GM23248 (cell line): ENCODE measurements around the gene HBS1L. TPM values are rescaled to one million over a fixed set of nuclear protein-coding genes. Genes with fewer than 3 reads are reported as not detected.
A peak's percentile ranks its signal among the peaks of the same experiment; 100 is the strongest.

ENCODE experiments used
- DNase-seq: peaks from one replicate; pipeline ENCODE4 v3.0.0-alpha.2; 2015
- H2AFZ ChIP-seq: fragments of 200-600 bp; sonication (generic); 2 replicates; pipeline ENCODE4 v1.6.1; 2016; ENCODE audit warnings: antibody characterized with exemption
- H3F3A ChIP-seq: fragments of 200-600 bp; sonication (generic); 2 replicates; pipeline ENCODE4 v1.6.1; 2016; ENCODE audit warnings: mild to moderate bottlenecking, antibody characterized with exemption, mixed run types; ENCODE audit not compliant: insufficient read depth
- H3K27ac ChIP-seq: fragments of 200-600 bp; sonication (generic); 2 replicates; pipeline ENCODE4 v1.5.1; 2016; ENCODE audit warnings: mild to moderate bottlenecking
- H3K27me3 ChIP-seq: fragments of 200-600 bp; sonication (generic); replicated peaks from 2 replicates; pipeline ENCODE4 v1.6.1; 2016; ENCODE audit warnings: mild to moderate bottlenecking; ENCODE audit not compliant: insufficient read depth
- H3K36me3 ChIP-seq: fragments of 200-600 bp; sonication (generic); 2 replicates; pipeline ENCODE4 v1.6.1; 2016; ENCODE audit warnings: low read depth, mild to moderate bottlenecking
- H3K4me1 ChIP-seq: fragments of 200-600 bp; sonication (generic); 2 replicates; pipeline ENCODE4 v1.6.1; 2016; ENCODE audit warnings: mild to moderate bottlenecking; ENCODE audit not compliant: insufficient read depth
- H3K4me2 ChIP-seq: fragments of 200-600 bp; sonication (generic); one replicate; pipeline ENCODE4 v1.6.1; 2016; ENCODE audit warnings: mild to moderate bottlenecking; ENCODE audit not compliant: unreplicated experiment
- H3K4me3 ChIP-seq: fragments of 200-600 bp; sonication (generic); 2 replicates; pipeline ENCODE4 v1.5.1; 2016; ENCODE audit warnings: mild to moderate bottlenecking
- H3K79me2 ChIP-seq: fragments of 200-600 bp; sonication (generic); 2 replicates; pipeline ENCODE4 v1.6.1; 2016; ENCODE audit warnings: mild to moderate bottlenecking; ENCODE audit not compliant: insufficient read depth
- H3K9ac ChIP-seq: fragments of 200-600 bp; sonication (generic); 2 replicates; pipeline ENCODE4 v1.6.1; 2016; ENCODE audit warnings: mild to moderate bottlenecking
- H3K9me2 ChIP-seq: fragments of 200-600 bp; sonication (generic); 2 replicates; pipeline ENCODE4 v1.6.1; 2016; ENCODE audit warnings: mixed run types, mild to moderate bottlenecking, moderate library complexity; ENCODE audit not compliant: insufficient read depth
- H3K9me3 ChIP-seq: fragments of 200-600 bp; sonication (generic); one replicate; pipeline ENCODE4 v1.6.1; 2017; ENCODE audit warnings: low read depth
- H4K20me1 ChIP-seq: fragments of 200-600 bp; sonication (generic); 2 replicates; pipeline ENCODE4 v1.6.0; 2016; ENCODE audit not compliant: insufficient read depth
- EZH2 ChIP-seq: fragments of 200-600 bp; sonication (generic); IDR thresholded peaks from 2 replicates; pipeline ENCODE4 v1.6.1; 2018; ENCODE audit warnings: antibody characterized with exemption, mild to moderate bottlenecking; ENCODE audit not compliant: insufficient read depth, poor library complexity, severe bottlenecking
- EZH2phosphoT487 ChIP-seq: fragments of 200-600 bp; sonication (generic); IDR thresholded peaks from 2 replicates; pipeline ENCODE4 v1.6.1; 2018; ENCODE audit warnings: antibody characterized with exemption, moderate library complexity, mild to moderate bottlenecking, low read depth; ENCODE audit not compliant: insufficient read depth
- WGBS, 2 experiments: methylation state at CpG; one replicate each; pipeline ENCODE4 v1.1.6; 2015 to 2017; ENCODE audit warnings: low lambda C conversion rate in 2 of 2, low coverage in 1 of 2; ENCODE audit errors: missing lambda C conversion rate in 2 of 2; 5-methylcytosine and 5-hydroxymethylcytosine counted together
- in situ Hi-C: fragments of 300-500 bp; cut with MboI; formaldehyde crosslinking; loops from 2 replicates; pipeline ENCODE4 v1.15.0; 2020
- polyA plus RNA-seq: library from polyadenylated mRNA; unstranded; fragments of >200 nt; fragmentation: Nextera tagmentation; extraction: Ambion mirVana; gene quantifications from 2 replicates; pipeline ENCODE4 v1.2.1, GENCODE V29; 2016
- total RNA-seq: library from RNA; depleted of rRNA; stranded (reverse); fragments of >200 nt; shearing (Covaris generic); gene quantifications from 2 replicates; pipeline ENCODE4 v1.2.3, GENCODE V29; 2014

Gene HBS1L
- total and polyA plus RNA-seq, 2 experiments from 2014 or later, result 83.1 to 83.9 TPM

- 51 to 57% methylated on average over 2 of the region's 2 CpGs for WGBS, 2 experiments
- in situ Hi-C loops, result no loop called here
- H3K27me3 ChIP-seq, result no peaks in the 10 kb centered on the region
- H3K9me2 ChIP-seq, result no peaks in the 10 kb centered on the region
- H3K9me3 ChIP-seq, result no peaks in the 10 kb centered on the region
- no peak overlapping the region for H3K27ac ChIP-seq
- TF ChIP-seq EZH2, result no peak
- TF ChIP-seq EZH2phosphoT487, result no peak
- peaks cover 6% of the 10 kb centered on the region; the same call in 1 of the 2 replicates for H3K4me1 ChIP-seq
- H3K36me3 ChIP-seq, result 0 out of 2 replicates have a peak, but pooled peaks cover 3% of the 10 kb centered on the region
- DNase-seq, result peak; percentile 10
- no peaks in the 10 kb centered on the region for H3F3A ChIP-seq
- peak overlapping the region; percentile 96 for H3K4me2 ChIP-seq
- H4K20me1 ChIP-seq, result no peaks in the 10 kb centered on the region
- H3K79me2 ChIP-seq, result peaks cover 62% of the 10 kb centered on the region
- peak overlapping the region; percentile 98 for H3K4me3 ChIP-seq
- H2AFZ ChIP-seq, result no peak overlapping the region
- peak overlapping the region; percentile 97 for H3K9ac ChIP-seq
These were observed 1.2 kb downstream of the HBS1L start for GRCh38 chr6:135053406-135053805.

- Histone ChIP-seq H3K27me3 (no peaks in the 10 kb centered on the region), H3K9me3 (no peaks in the 10 kb centered on the region), H2AFZ (no peak overlapping the region), H3K79me2 (peaks cover 67% of the 10 kb centered on the region), H3K36me3 (0 out of 2 replicates have a peak, but pooled peaks cover 3% of the 10 kb centered on the region), H4K20me1 (no peaks in the 10 kb centered on the region), H3K9ac (peak overlapping the region; percentile 97; the same call in 1 of the 2 replicates), H3K27ac (no peak overlapping the region), H3K4me3 (peak overlapping the region; percentile 98), H3F3A (no peaks in the 10 kb centered on the region), H3K9me2 (no peaks in the 10 kb centered on the region), H3K4me1 (peaks cover 6% of the 10 kb centered on the region; the same call in 1 of the 2 replicates), H3K4me2 (peak overlapping the region; percentile 96)
- peak; percentile 29 for DNase-seq
- in situ Hi-C loops, result no loop called here
- WGBS, 2 experiments, result 58 to 70% methylated on average over 3 of the region's 3 CpGs
- TF ChIP-seq EZH2phosphoT487, result no peak
- no peak for TF ChIP-seq EZH2
These were observed 1.7 kb downstream of the HBS1L start for GRCh38 chr6:135052939-135053338.

- no peak for DNase-seq
- peaks cover 17% of the 10 kb centered on the region for H3F3A ChIP-seq
- H4K20me1 ChIP-seq, result no peaks in the 10 kb centered on the region
- H2AFZ ChIP-seq, result no peak overlapping the region
- no peaks in the 10 kb centered on the region for H3K9me3 ChIP-seq
- H3K36me3 ChIP-seq, result 0 out of 2 replicates have a peak, but pooled peaks cover 3% of the 10 kb centered on the region
- H3K27ac ChIP-seq, result no peak overlapping the region
- H3K4me1 ChIP-seq, result peaks cover 19% of the 10 kb centered on the region
- H3K4me2 ChIP-seq, result no peak overlapping the region
- no peaks in the 10 kb centered on the region for H3K9me2 ChIP-seq
- 93 to 98% methylated on average over 2 of the region's 2 CpGs for WGBS, 2 experiments
- no peak for TF ChIP-seq EZH2
- no peak for TF ChIP-seq EZH2phosphoT487
- no peaks in the 10 kb centered on the region for H3K27me3 ChIP-seq
- no peak overlapping the region for H3K9ac ChIP-seq
- H3K4me3 ChIP-seq, result no peak overlapping the region
- in situ Hi-C loops, result no loop called here
- peaks cover 100% of the 10 kb centered on the region for H3K79me2 ChIP-seq
These were observed 5.7 kb downstream of the HBS1L start for GRCh38 chr6:135048915-135049314.

GRCh38 chr6:135047336-135047735 lies 7.3 kb downstream of the HBS1L start:
- WGBS, 2 experiments, result 98 to 99% methylated on average over 4 of the region's 4 CpGs
- Histone ChIP-seq H3K27ac (no peak overlapping the region), H3K36me3 (0 out of 2 replicates have a peak, but pooled peaks cover 3% of the 10 kb centered on the region), H2AFZ (no peak overlapping the region), H3K4me3 (no peak overlapping the region), H3K79me2 (peaks cover 100% of the 10 kb centered on the region), H3K4me2 (no peak overlapping the region), H4K20me1 (no peaks in the 10 kb centered on the region; the same call in 1 of the 2 replicates), H3K9ac (no peak overlapping the region), H3F3A (peaks cover 17% of the 10 kb centered on the region), H3K27me3 (no peaks in the 10 kb centered on the region), H3K9me3 (no peaks in the 10 kb centered on the region), H3K9me2 (no peaks in the 10 kb centered on the region), H3K4me1 (peaks cover 13% of the 10 kb centered on the region)
- in situ Hi-C loops, result no loop called here
- TF ChIP-seq EZH2 (no peak), EZH2phosphoT487 (no peak)
- DNase-seq, result no peak

GRCh38 chr6:135046912-135047311 lies 7.7 kb downstream of the HBS1L start:
- WGBS, 2 experiments, result 58 to 62% methylated on average over 2 of the region's 2 CpGs
- Histone ChIP-seq H3K36me3 (0 out of 2 replicates have a peak, but pooled peaks cover 3% of the 10 kb centered on the region), H3K4me1 (peaks cover 13% of the 10 kb centered on the region), H3K4me2 (no peak overlapping the region), H3K27ac (no peak overlapping the region), H4K20me1 (no peaks in the 10 kb centered on the region; the same call in 1 of the 2 replicates), H3K79me2 (peaks cover 100% of the 10 kb centered on the region), H3K9me3 (no peaks in the 10 kb centered on the region), H3K27me3 (no peaks in the 10 kb centered on the region), H3K9me2 (no peaks in the 10 kb centered on the region), H3F3A (peaks cover 17% of the 10 kb centered on the region), H3K9ac (no peak overlapping the region), H2AFZ (no peak overlapping the region), H3K4me3 (no peak overlapping the region)
- no peak for DNase-seq
- TF ChIP-seq EZH2phosphoT487 (no peak), EZH2 (no peak)
- in situ Hi-C loops, result no loop called here
